ENCODE measurements around the gene CYP3A7.
"Not testable (repeated sequence)": the region's sequence is repeated elsewhere in the genome, so short reads cannot be mapped to it uniquely, and the experiment has no call there.

Gene CYP3A7

DNA sequence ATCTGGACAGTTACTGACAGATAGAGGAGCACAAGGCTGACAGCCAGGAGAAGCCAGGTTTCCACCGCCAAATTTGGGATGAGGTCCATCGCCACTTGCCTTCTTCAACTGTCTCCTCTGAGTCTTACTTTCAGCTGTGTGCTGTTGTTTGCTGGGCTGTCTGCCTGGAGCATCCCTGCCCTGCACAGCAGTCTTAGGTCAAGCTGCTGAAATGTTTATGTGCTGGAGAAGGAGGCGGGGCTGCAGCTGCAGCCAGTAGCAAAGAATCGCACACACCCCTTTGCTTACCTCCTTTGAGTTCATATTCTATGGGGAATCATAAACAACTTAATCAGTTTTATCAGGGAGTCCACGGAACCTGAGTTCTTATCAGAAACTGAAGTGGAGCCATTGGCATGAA lies 35.0 kb downstream of the CYP3A7 start:
- DNase-seq (ENCODE audit: low spot score): no peak

DNA sequence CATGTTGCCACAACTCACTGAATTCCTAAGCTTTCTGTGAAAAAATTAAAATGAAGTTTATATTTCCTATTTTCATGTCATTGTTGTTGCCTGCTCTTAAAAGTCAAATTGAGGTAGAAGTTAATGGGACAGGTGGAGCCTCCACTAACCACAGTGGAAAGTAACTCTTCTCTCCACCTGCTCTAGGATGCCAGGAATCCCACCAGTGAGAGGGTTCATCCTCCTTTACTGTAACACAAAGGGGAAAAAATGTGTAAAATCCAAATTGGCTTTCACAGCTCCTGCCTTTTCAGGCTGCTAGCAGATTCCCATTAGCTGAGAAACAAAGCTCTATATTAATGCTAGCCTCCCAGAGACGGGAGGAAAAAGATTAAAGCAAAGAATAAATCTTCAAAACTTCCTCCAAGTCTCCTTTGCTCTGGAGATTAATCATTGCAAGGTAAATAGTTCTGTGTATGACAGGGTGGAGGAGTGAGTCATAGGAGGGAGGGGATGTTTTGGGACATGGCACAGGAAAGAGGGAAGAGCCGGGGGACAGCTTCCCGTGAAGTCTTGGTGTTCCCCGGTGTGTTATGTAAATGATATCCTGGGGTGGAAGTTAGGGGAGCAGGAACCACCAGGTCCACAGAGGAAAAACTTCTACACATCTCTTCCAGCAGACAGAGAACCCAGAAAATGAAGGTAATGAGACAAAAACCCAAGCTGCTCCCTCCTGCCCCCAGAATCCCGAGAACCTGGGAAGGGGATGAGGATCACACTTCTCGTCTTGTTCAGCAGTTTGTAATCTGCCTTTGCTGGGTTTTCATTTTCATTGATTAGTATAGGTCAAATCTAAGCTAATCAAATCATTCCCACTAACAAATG lies 35.9 kb downstream of the CYP3A7 start:
- not testable (repeated sequence) for DNase-seq (ENCODE audit: low spot score)

DNA sequence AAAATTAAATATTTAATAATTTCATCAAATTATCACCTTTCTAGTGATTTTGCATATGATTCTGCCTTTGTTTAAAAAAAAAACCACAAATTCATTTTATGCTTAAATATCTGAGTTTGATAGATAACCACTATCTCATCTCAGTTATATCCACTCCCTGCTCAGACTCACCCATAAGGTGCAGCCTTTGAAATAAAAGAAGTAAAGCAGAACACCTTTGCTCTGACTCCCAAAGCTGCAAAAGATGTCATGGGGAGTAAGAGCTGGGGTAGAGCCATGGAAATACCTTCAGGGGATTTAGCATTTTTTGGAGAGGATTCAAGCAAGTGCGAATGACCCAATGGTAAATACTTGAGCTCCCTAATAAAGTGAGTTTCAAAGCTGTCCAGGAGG lies 40.1 kb downstream of the CYP3A7 start:
- no peak for DNase-seq (ENCODE audit: low spot score)

DNA sequence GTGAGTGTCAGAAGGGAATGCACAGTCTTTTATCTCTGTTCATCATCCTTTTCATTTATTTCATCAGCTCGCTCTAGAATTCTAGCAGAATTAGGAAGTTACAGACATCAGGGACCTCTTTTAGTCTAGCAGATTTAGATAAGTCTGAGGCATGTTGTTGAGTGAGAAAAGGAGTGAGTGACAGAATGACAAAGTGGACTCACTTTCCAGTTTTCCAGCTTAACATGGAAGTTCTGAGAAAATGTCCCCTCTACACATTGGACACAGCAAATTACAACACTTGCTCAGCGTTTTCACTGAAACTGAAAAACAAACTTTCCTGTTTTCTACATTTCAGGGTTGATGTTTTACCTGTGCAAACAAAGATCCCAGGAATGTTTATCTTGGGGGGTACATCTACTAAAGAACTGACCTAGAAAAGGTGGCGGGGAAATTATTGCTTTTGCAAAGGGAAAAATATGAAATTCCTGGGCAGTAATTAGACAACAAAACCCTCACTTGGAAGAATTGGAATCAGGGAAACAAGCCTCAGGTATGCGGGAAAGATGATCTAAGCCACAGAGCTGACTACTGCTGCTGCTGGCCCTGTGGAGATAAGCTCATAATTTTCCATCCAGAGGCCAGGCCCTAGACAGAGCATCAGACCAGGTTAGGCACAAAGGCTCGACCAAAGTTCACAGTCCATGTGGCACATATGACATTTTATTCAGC lies 40.6 kb downstream of the CYP3A7 start:
- no peak for DNase-seq (ENCODE audit: low spot score)

DNA sequence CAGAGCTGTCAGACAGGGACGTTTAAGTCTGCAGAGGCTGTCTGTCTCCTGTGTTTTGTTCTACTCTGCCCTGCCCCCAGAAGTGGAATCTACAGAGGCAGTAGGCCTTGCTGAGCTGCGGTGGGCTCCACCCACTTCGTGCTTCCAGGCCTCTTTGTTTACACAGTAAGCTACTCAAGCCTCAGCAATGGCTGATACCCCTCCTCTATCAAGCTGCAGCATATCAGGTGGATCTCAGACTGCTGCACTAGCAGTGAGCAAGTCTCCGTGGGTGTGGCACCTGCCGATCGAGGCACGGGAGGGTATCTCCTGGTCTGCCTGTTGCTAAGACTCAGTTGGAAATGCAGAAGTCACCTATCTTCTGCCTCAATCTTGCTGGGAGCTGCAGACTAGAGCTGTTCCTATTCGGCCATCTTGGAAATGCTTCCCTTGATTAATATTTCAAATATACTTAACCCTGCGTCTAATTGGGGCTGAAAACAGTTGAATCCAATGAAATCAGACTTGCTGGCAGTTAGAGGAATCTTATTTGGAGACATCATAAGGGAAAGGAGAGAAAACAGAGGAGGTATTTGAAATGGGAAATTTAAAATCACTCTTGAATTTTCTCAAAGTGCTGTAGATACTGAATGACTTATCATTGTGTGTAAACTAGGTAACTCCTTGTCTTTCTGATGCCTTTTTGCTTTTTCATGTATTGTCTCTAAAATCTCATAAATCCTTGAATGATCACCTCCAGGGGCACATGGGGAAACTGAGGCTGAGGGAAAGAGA lies 41.4 kb downstream of the CYP3A7 start:
- DNase-seq (ENCODE audit: low spot score): peak; percentile 21

DNA sequence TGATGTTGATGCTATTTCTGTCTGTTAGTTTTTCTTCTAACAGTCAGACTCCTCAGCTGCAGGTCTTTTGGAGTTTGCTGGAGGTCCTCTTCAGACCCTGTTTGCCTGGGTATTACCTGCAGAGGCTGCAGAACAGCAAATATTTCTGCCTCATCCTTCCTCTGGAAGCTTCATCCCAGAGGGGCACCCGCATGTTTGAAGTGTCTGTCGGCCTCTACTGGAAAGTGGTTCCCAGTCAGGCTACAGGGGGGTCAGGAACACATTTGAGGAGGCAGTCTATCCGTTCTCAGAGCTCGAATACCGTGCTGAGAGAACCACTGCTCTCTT lies 41.9 kb downstream of the CYP3A7 start:
- DNase-seq (ENCODE audit: low spot score): no peak

DNA sequence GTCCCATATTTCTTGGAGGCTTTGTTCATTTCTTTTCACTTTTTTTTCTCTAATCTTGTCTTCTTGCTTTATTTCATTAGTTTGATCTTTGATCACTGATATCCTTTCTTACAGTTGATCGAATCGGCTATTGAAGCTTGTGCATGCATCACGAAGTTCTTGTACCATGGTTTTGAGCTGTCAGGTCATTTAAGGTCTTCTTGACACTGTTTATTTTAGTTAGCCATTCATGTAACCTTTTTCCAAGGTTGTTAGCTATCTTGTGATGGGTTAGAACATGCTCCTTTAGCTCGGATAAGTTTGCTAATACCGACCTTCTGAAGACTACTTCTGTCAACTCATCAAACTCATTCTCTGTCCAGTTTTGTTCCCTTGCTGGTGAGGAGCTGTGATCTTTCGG lies 42.4 kb downstream of the CYP3A7 start:
- DNase-seq (ENCODE audit: low spot score): not testable (repeated sequence)

GRCh38 chr7:99691658-99692057 lies 43.3 kb downstream of the CYP3A7 start:
- DNase-seq (ENCODE audit: low spot score): not testable (repeated sequence)

DNA sequence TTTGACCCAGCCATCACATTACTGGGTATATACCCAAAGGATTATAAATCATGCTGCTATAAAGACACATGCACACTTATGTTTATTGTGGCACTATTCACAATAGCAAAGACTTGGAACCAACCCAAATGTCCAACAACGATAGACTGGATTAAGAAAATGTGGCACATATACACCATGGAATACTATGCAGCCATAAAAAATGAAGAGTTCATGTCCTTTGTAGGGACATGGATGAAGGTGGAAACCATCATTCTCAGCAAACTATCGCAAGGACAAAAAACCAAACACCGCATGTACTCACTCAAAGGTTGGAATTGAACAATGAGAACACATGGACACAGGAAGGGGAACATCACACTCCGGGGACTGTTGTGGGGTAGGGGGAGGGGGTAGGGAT lies 44.1 kb downstream of the CYP3A7 start:
- DNase-seq (ENCODE audit: low spot score): not testable (repeated sequence)

DNA sequence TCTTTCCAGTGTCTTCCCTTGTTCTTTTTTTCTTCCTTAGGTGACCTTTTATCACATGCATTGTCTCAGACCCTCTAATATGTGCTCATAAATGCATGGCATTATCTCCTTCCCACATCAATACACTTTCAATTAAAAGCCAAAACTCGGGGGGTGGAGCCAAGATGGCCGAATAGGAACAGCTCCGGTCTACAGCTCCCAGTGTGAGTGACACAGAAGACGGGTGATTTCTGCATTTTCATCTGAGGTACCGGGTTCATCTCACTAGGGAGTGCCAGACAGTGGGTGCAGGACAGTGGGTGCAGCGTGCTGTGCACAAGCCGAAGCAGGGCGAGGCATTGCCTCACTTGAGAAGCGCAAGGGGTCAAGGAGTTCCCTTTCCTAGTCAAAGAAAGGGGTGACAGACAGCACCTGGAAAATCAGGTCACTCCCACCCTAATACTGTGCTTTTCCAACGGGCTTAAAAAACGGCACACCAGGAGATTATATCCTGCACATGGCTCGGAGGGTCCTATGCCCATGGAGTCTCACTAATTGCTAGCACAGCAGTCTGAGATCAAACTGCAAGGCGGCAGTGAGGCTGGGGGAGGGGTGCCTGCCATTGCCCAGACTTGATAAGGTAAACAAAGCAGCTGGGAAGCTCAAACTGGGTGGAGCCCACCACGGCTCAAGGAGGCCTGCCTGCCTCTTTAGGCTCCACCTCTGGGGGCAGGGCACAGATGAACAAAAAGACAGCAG lies 49.0 kb downstream of the CYP3A7 start:
- not testable (repeated sequence) for DNase-seq (ENCODE audit: low spot score)

DNA sequence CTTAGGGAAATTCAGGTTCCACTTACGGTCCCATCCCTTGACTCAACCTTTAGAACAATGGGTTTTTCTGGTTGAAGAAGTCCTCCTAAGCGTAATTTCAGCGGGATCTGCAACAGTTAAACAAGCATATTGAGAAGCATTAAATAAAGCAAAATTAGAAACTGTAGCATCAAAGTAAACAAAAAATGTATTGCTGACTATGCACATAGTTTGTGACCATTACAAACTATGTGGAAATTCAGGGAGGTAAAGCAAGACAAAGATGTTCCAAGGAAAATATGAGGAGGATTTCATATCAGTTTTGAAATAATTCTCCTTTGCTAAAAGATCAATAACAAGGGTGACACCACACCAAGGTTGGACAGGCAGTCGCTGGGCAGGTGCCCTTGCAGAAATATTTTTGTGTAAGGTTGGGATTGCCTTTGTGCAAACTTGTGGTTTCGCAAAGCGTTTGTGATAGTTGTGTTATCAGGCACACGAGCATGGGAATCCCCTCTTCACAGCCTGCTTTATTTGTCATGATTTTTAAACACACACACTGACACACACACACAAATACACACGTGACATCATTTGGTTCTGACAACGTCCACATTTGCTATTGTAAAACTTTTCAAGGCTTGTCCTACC lies 49.8 kb downstream of the CYP3A7 start:
- no peak for DNase-seq (ENCODE audit: low spot score)

DNA sequence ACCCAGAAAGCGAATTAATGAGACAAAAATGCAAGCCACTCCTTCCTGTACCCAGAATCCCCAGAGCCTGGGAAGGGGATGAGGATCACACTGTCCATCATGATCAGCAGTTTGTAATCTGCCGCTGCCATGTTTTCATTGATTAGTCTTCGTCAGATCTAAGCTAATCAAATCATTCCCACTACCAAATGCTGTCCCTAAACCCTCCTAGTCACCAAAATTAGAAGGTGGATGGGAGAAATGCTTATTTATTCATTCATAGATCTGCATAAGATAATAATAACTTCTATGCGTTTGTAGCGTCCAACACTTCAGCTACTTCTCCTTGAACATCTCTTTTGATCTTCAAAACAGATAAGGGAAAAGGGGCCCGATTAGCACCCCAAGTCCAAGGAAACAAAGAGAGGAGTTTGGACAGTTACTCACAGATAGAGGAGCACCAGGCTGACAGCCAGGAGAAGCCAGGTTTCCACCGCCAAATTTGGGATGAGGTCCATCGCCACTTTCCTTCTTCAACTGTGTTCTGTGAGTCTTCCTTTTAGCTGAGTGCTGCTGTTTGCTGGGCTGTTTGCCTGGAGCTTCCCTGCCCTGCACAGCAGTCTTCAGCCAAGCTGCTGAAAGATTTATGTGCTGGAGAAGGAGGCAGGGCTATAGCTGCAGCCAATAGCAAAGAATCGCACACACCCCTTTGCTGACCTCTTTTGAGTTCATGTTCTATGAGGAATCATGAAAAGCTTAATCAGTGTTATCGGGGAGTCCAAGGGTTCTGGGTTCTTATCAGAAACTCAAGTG lies 55.4 kb downstream of the CYP3A7 start, which contains the start of gene CYP3A5:
Gene CYP3A5, minus strand, starts transcription at position 597 of the 792 bp plus-strand sequence. Its CDS starts 100 bp downstream, at position 497.
- peak; percentile 41 for DNase-seq (ENCODE audit: low spot score)

GRCh38 chr7:99679032-99679399 lies 56.0 kb downstream of the CYP3A7 start:
- DNase-seq (ENCODE audit: low spot score): peak; percentile 22

DNA sequence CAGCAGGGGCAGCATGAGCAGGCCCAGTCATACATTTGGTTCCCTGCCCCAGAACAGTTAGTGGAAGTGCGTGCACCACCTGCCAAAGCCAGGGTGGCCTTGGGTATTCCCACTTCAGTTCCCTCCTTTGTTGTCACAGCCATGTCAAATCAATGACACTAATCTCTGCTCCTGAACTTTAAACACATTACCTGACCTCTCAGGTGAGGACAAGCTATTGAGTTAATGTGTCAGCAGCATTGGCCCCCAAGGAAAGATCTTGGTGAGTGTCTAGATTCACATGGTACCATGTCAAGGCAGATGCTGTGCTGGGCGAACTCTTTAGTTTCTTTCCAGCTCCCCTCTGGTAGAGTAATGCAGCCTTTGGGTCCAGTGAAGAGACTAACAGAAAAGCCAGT lies 57.3 kb downstream of the CYP3A7 start:
- no peak for DNase-seq (ENCODE audit: low spot score)

GRCh38 chr7:99677013-99677647 lies 57.9 kb downstream of the CYP3A7 start:
- DNase-seq (ENCODE audit: low spot score): no peak

DNA sequence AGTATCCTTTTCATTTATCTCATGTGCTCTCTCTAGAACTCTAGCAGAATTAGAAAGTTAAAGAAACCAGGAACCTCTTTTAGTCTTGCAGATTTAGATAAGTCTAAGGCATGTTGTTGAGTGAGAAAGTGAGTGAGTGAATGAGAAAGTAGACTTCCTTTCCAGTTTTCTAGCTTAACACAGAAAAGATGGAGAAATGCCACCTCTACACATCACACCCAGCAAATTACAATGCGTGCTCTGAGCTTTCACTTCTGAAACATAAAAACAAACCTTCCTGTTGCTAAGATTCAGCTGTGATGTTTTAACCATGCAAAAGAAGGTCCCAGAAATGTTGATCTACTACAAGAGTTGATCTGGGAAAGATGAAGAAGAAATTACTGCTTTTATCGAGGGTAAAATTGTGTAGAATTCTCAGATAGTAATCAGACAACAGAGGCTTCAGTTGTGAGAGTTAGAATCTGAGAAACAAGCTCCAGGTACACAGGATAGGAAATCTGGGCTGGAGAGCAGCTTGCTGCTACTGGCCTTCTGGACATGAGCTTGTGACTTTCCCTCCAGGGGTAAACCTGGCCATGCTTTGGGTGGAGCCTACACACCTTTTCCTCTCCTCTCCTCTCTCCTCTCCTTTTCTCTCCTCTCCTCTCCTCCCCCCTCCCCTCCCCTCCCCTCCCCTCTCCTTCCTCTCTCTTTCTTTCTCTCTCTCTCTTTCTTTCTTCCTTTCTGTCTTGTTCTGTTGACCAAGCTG lies 59.8 kb downstream of the CYP3A7 start:
- DNase-seq (ENCODE audit: low spot score): no peak

GRCh38 chr7:99672573-99672972 lies 62.4 kb downstream of the CYP3A7 start:
- DNase-seq (ENCODE audit: low spot score): no peak

GRCh38 chr7:99669782-99670181 lies 65.2 kb downstream of the CYP3A7 start:
- DNase-seq (ENCODE audit: low spot score): no peak

- no peak for DNase-seq (ENCODE audit: low spot score)
These were observed 66.5 kb downstream of the CYP3A7 start for GRCh38 chr7:99668541-99668940.

Measured in iPS-NIHi11 (cell line).